T-helper 22 cell (primary cell): ENCODE data around the gene SLC5A8.

Experiments used
- DNase-seq: peaks from one replicate; pipeline ENCODE4 v3.0.0-alpha.2; 2020; ENCODE audit warnings: low read depth

SLC5A8 gene, protein sequence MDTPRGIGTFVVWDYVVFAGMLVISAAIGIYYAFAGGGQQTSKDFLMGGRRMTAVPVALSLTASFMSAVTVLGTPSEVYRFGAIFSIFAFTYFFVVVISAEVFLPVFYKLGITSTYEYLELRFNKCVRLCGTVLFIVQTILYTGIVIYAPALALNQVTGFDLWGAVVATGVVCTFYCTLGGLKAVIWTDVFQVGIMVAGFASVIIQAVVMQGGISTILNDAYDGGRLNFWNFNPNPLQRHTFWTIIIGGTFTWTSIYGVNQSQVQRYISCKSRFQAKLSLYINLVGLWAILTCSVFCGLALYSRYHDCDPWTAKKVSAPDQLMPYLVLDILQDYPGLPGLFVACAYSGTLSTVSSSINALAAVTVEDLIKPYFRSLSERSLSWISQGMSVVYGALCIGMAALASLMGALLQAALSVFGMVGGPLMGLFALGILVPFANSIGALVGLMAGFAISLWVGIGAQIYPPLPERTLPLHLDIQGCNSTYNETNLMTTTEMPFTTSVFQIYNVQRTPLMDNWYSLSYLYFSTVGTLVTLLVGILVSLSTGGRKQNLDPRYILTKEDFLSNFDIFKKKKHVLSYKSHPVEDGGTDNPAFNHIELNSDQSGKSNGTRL

DNA sequence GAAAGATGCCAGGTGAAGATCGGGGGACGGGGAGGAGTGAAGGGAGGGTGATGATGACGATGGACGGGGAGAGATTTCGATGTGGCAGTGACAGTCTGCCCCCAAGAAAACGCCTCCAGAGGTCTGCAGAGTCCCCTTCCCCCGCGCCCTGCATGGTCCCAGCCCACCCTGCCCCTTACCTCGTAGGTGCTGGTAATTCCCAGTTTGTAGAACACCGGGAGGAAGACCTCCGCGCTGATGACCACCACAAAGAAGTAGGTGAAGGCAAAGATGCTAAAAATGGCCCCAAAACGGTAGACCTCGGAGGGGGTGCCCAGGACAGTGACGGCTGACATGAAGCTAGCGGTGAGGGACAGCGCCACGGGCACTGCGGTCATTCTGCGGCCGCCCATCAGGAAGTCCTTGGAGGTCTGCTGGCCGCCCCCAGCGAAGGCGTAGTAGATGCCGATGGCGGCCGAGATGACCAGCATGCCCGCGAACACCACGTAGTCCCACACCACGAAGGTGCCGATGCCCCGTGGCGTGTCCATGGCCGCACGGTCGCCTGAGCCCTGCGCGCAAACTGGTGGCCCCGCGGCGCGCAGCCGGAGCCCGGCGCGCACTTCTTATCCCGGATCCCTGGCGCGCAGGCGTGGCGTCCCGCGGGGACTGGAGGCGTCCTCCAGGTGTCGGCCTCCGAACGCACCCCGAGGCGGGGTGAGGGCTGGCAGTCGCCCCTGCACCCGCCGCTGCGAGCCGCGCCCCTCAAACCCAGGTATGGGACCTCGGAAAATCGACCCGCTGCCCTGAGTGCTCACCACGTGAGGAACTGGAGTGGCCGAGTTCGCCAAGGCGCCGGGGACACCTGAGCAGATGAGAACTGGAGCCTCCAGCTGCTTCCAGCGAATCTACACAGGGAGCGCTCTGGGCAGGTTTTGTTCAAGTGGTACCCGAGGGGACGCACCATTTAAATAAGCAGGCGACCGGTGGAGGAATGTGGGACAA, at the start of gene SLC5A8:
Gene SLC5A8 (minus strand): TSS at position 920 of the 984 bp plus-strand sequence. CDS start 390 bp downstream, at position 530.
- no peak for DNase-seq

DNA sequence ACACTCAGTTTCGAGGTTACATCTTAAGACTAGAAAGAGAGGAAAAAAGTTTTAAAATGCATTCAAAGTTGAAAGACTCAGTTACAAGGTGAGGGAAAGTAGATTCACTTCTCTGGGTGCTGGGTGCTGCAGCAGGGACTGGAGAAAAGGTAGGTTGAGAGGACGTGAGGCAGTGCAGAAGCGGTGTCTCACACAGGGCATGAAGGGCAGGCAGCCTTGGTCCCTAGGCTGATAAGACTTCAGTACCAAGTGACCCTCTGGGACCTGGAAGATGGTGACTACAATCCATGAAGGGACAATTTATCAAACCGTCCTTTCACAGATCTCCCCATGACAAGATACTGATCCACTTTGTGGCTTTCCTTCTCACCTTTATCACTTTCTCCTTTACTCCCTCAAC, 47.3 kb upstream of the SLC5A8 start:
- no peak for DNase-seq

DNA sequence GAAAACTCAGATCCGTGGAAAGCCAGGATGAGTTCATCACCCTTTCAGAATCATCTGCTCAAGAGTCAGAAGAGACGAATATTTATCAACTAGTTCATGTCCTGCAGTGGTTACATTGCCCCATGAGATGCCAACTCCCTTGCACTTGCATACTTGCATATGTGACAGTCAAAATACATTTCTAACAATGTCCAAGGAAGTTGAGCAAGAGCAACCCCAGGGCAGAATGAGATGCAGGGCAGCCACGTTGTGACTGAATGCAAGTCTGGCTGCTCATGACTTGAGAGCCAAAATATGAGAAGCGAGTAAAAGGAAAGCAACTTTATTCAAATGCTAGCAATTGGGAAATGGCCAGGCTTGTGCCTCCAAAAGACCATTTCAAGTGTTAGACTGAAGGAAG, 46.2 kb upstream of the SLC5A8 start:
- DNase-seq, result no peak

- no peak for DNase-seq
Observed at GRCh38 chr12:101243616-101244015, 33.6 kb upstream of the SLC5A8 start.

GRCh38 chr12:101243074-101243473, 33.0 kb upstream of the SLC5A8 start:
- no peak for DNase-seq

DNA sequence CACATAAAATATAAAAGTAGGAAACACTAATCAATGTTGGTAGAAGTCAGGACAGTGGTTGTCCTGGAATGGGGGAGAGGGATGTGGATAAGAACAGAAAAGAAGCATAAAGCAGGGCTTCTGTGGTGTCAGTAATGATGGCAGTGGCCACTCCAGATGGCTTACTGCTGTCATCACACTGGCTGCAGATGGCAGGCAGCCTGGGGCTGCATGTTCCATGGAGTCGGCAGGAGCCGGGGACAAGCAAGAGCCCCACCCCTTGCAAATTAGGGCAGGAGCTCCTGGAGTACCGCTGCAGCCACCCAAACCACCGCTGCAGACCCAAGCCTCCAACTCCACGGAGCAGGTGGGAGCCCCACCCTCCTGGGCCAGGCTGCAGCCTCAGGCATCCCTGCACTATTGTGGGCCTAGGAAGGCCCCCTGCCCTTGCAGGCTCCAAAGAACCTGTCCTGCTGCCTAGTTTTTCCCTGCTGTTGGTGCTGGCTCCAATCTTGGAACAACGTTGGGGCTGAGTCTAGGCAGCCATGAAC, 28.8 kb upstream of the SLC5A8 start:
- no peak for DNase-seq

GRCh38 chr12:101238306-101238705, 28.3 kb upstream of the SLC5A8 start:
- no peak for DNase-seq

GRCh38 chr12:101235686-101236085, 25.6 kb upstream of the SLC5A8 start:
- no peak for DNase-seq

- DNase-seq, result no peak
Observed at GRCh38 chr12:101231636-101232035, 21.6 kb upstream of the SLC5A8 start.

DNA sequence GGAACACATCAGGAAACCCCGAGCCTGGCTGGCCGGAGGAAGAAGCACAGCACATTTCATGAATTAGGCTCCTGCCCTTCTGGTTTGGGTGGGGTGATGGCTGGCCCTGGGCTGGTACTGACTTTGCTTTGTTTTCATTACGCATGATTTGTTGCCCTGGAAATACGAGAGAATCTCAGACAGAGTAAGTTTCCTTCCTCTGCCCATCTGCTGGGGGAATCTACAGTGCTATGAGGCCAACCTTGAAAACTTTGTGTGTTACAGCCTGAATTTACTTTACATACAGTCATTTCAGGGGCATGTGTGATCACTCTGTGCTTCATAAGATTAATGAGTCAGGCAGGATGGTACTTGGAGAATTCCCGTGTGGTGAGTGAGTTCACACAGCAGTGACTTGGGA, 20.5 kb upstream of the SLC5A8 start:
- no peak for DNase-seq

- no peak for DNase-seq
Observed at GRCh38 chr12:101229841-101230241, 19.8 kb upstream of the SLC5A8 start.

GRCh38 chr12:101221301-101221700, 11.3 kb upstream of the SLC5A8 start:
- no peak for DNase-seq

DNA sequence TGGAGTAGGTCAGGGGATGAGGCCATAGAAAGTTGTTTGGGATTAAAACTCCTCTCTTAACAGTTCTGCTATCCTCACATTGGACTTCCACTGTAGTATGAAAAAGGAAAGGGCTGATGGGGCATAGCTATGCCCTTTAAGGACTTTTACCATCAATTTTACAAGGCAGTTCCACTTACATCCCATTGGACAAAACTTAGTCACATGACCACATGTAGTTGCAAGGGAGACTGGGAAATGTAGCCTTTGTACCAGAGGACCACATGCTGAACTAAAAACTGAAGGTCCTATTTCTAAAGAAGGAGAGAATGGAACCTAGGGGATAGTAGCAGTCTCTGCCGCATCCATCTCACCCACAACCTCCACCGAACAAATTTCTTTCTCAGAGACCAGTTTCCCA, 6.8 kb upstream of the SLC5A8 start:
- no peak for DNase-seq

DNA sequence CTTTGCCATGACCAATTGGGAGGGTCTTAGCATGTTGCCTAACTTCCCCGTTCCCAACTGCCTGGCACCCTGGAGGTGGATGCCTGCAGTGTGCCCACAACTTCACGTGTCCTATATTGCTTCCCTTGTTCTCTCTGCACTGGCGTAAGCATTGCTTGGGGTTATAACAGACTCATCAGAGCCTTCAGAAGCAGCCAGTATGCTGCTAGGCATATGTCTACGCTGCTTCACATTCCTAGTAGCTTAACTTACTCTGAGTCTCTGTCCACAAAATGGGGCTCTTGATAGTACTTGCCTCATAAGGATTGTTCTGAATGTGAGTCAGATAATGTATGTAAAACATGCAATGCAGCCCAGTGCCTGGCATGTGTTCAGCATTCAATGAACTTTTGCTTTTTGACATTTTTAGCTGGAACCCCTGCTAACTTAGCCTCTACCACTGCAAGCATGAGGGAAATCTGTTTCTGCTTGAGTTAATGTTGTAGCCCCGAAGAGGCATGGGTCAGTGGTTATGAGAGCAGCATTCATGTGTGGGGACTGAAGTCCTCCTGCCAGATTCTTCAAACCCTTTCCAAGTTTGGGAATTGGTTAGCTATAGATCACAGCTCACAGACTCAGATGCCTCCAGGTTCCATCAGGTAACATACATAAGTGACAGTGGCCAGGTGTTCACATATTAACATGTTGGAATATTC, 2.8 kb downstream of the SLC5A8 start:
- no peak for DNase-seq

GRCh38 chr12:101204602-101205304, 5.3 kb downstream of the SLC5A8 start:
- no peak for DNase-seq

GRCh38 chr12:101200824-101201223, 9.2 kb downstream of the SLC5A8 start:
- DNase-seq, result no peak

DNA sequence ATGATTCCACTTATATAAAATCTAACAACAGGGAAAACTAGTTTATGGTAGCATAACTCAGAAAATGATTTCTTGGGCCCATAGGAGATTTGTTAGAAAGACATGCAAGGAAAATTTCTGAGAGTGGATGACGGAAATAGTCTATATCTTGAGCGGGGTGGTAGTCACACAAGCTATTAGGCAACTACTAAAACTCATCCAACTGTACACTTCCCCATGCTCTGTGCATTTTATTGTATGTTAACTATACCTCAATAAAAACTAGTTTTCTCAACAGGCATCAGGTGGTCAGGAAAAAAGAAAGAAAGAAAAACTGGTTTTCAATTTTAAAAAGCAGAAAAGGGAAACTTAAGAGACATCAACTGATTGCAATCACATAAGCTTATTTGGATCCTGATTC, 9.9 kb downstream of the SLC5A8 start:
- DNase-seq, result no peak

- DNase-seq, result no peak
Observed at GRCh38 chr12:101186291-101186690, 23.7 kb downstream of the SLC5A8 start.

DNA sequence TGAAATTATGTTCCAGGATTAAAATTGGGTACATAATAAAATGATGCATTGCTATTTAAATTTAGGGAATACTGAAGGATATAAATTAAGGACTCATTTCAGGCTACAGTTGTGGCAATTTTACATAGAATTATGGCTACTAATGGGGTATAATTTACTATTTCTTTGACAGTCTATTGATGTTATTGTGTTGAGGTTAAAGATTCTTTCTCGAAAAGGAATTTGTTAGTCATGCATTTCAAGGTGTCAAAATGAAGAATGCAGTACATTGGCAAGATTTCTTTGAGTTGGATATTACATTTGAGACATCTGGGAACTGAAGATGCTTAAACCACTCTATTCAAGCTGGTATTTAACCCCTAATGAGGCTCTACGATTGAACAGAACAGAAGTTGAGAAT, 28.3 kb downstream of the SLC5A8 start:
- DNase-seq, result no peak

DNA sequence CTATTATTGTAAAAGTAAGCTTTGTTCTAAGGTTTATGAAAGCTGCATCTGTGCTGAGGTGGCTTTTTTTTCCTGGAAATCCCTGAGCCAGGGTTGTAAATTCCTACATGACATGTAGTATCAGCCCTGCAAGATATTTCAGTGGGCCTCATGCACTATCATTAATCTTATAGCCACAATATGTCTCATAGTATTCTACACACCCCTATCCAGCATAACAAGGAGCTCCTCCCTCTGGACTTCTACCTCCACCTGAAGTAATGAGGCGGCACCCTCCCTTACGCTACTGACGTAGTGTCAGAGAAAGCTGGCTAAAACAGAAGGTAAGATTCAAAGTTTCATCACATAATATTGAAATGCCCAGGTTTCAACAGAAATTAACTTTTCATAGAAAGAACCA, 35.5 kb downstream of the SLC5A8 start:
- DNase-seq, result no peak

- DNase-seq, result no peak
Observed at GRCh38 chr12:101173197-101173749, 36.8 kb downstream of the SLC5A8 start.
